K562 (cell line): ENCODE measurements around the gene HGD. TPM values are rescaled to one million over a fixed set of nuclear protein-coding genes. Genes with fewer than 3 reads are reported as not detected.

Source experiments
- polyA plus RNA-seq, 8 experiments: library from polyadenylated mRNA; depleted of rRNA in 4 of 8; stranded (reverse) in 5 of 8; unstranded in 3 of 8; fragments of >200 nt; fragmentation: Nextera tagmentation in 2 of 8; fragmentation: Illumina TruSeq in 1 of 8; extraction: Ambion mirVana in 2 of 8; extraction: Trizol in 1 of 8; gene quantifications; 2 replicates each; pipeline versions ENCODE4 v1.2.1 to v1.2.3, GENCODE V29; 2011 to 2014; ENCODE audit warnings: inconsistent platforms in 1 of 8, missing spikeins in 1 of 8
- small RNA-seq: library from RNA; depleted of rRNA; stranded (forward); fragments of <200 nt; gene quantifications from one replicate; pipeline ENCODE3, GENCODE V24; 2014
- total RNA-seq, 7 experiments: library from RNA; depleted of rRNA in 6 of 7; stranded (reverse); fragments of >200 nt in 6 of 7; fragmentation: Illumina TruSeq in 2 of 7; extraction: Trizol in 2 of 7; gene quantifications; 2 replicates each; pipeline versions ENCODE4 v1.2.1 to v1.2.3, GENCODE V29; 2011 to 2021; ENCODE audit warnings: low replicate concordance in 1 of 7

HGD gene
- total and polyA plus RNA-seq, 9 of the 15 experiments (the other 6 are each of a cell fraction or from before 2014, with no cell fraction given) = 0.08 to 0.25 (median 0.17) TPM; not detected in 4

Small RNA genes within 50 kb of the gene (small RNA-seq; reads per million reads assigned to genes)
- gene MTCO1P29 (not detected), gene MTCO2P29 (not detected)

Other genes with a start within 250 kb of the HGD start
- gene FSTL1, start 231.2 kb downstream of the HGD start, total RNA-seq (2014; rRNA removed) = 0.05 TPM in 1 of 2 replicates, not detected in the other
- not detected in 2 replicates for gene FSTL1, start 231.2 kb downstream of the HGD start, total RNA-seq (2014; rRNA removed; fragmentation: Illumina TruSeq; extraction: Trizol)
- 0.07 and 0.15 TPM in 2 replicates for gene FSTL1, start 231.2 kb downstream of the HGD start, total RNA-seq (2015; rRNA removed; fragmentation: Illumina TruSeq; extraction: Trizol)
- 0.58 and 0.83 TPM in 2 replicates for gene FSTL1, start 231.2 kb downstream of the HGD start, total RNA-seq (2021)
- gene FSTL1, start 231.2 kb downstream of the HGD start, polyA plus RNA-seq (2011; rRNA removed) = 0.05 and 0.08 TPM in 2 replicates
- 0.16 TPM in 1 of 2 replicates, not detected in the other for gene FSTL1, start 231.2 kb downstream of the HGD start, polyA plus RNA-seq (2014; fragmentation: Illumina TruSeq; extraction: Trizol)
- under 1 TPM in 1 of 2 experiments, not detected in 1; 0.01 TPM for gene FSTL1, start 231.2 kb downstream of the HGD start, polyA plus RNA-seq (2014; fragmentation: Nextera tagmentation; extraction: Ambion mirVana)
- gene FSTL1, start 231.2 kb downstream of the HGD start, polyA plus RNA-seq (2014; rRNA removed) = 0.09 TPM in 1 of 2 replicates, not detected in the other
- 140 and 146 TPM in 2 replicates for gene NDUFB4, start 85.9 kb downstream of the HGD start, total RNA-seq (2014; rRNA removed)
- gene NDUFB4, start 85.9 kb downstream of the HGD start, total RNA-seq (2014; rRNA removed; fragmentation: Illumina TruSeq; extraction: Trizol) = 132 and 195 TPM in 2 replicates
- 312 and 351 TPM in 2 replicates for gene NDUFB4, start 85.9 kb downstream of the HGD start, total RNA-seq (2015; rRNA removed; fragmentation: Illumina TruSeq; extraction: Trizol)
- gene NDUFB4, start 85.9 kb downstream of the HGD start, total RNA-seq (2021) = 125 and 129 TPM in 2 replicates
- 124 and 135 TPM in 2 replicates for gene NDUFB4, start 85.9 kb downstream of the HGD start, polyA plus RNA-seq (2011; rRNA removed)
- gene NDUFB4, start 85.9 kb downstream of the HGD start, polyA plus RNA-seq (2014; fragmentation: Illumina TruSeq; extraction: Trizol) = 210 and 237 TPM in 2 replicates
- gene NDUFB4, start 85.9 kb downstream of the HGD start, polyA plus RNA-seq (2014; fragmentation: Nextera tagmentation; extraction: Ambion mirVana) = 100 to 1,000 TPM; 560 to 670 TPM
- 227 and 285 TPM in 2 replicates for gene NDUFB4, start 85.9 kb downstream of the HGD start, polyA plus RNA-seq (2014; rRNA removed)
- gene RABL3, start 60.3 kb upstream of the HGD start, total RNA-seq (2014; rRNA removed) = 6.5 and 6.7 TPM in 2 replicates
- gene RABL3, start 60.3 kb upstream of the HGD start, total RNA-seq (2014; rRNA removed; fragmentation: Illumina TruSeq; extraction: Trizol) = 17.6 and 24.7 TPM in 2 replicates
- 11.4 and 12.3 TPM in 2 replicates for gene RABL3, start 60.3 kb upstream of the HGD start, total RNA-seq (2015; rRNA removed; fragmentation: Illumina TruSeq; extraction: Trizol)
- 11.6 and 12.8 TPM in 2 replicates for gene RABL3, start 60.3 kb upstream of the HGD start, total RNA-seq (2021)
- 6.6 and 9.2 TPM in 2 replicates for gene RABL3, start 60.3 kb upstream of the HGD start, polyA plus RNA-seq (2011; rRNA removed)
- gene RABL3, start 60.3 kb upstream of the HGD start, polyA plus RNA-seq (2014; fragmentation: Illumina TruSeq; extraction: Trizol) = 20.0 and 21.9 TPM in 2 replicates
- 10 to 100 TPM; 21.5 to 30.7 TPM for gene RABL3, start 60.3 kb upstream of the HGD start, polyA plus RNA-seq (2014; fragmentation: Nextera tagmentation; extraction: Ambion mirVana)
- gene RABL3, start 60.3 kb upstream of the HGD start, polyA plus RNA-seq (2014; rRNA removed) = 8.2 and 8.4 TPM in 2 replicates
- gene GTF2E1, start 60.5 kb upstream of the HGD start, total RNA-seq (2014; rRNA removed) = 13.9 and 15.0 TPM in 2 replicates
- 17.4 and 22.1 TPM in 2 replicates for gene GTF2E1, start 60.5 kb upstream of the HGD start, total RNA-seq (2014; rRNA removed; fragmentation: Illumina TruSeq; extraction: Trizol)
- 13.4 and 14.4 TPM in 2 replicates for gene GTF2E1, start 60.5 kb upstream of the HGD start, total RNA-seq (2015; rRNA removed; fragmentation: Illumina TruSeq; extraction: Trizol)
- 20.1 and 22.4 TPM in 2 replicates for gene GTF2E1, start 60.5 kb upstream of the HGD start, total RNA-seq (2021)
- gene GTF2E1, start 60.5 kb upstream of the HGD start, polyA plus RNA-seq (2011; rRNA removed) = 14.3 and 23.5 TPM in 2 replicates
- gene GTF2E1, start 60.5 kb upstream of the HGD start, polyA plus RNA-seq (2014; fragmentation: Illumina TruSeq; extraction: Trizol) = 15.0 and 22.5 TPM in 2 replicates
- 10 to 100 TPM; 12.9 to 15.4 TPM for gene GTF2E1, start 60.5 kb upstream of the HGD start, polyA plus RNA-seq (2014; fragmentation: Nextera tagmentation; extraction: Ambion mirVana)
- 13.3 and 14.7 TPM in 2 replicates for gene GTF2E1, start 60.5 kb upstream of the HGD start, polyA plus RNA-seq (2014; rRNA removed)
- not detected in 2 replicates for gene STXBP5L, start 226.0 kb upstream of the HGD start, total RNA-seq (2014; rRNA removed)
- gene STXBP5L, start 226.0 kb upstream of the HGD start, total RNA-seq (2014; rRNA removed; fragmentation: Illumina TruSeq; extraction: Trizol) = not detected in 2 replicates
- not detected in 2 replicates for gene STXBP5L, start 226.0 kb upstream of the HGD start, total RNA-seq (2015; rRNA removed; fragmentation: Illumina TruSeq; extraction: Trizol)
- gene STXBP5L, start 226.0 kb upstream of the HGD start, total RNA-seq (2021) = not detected in 2 replicates
- gene STXBP5L, start 226.0 kb upstream of the HGD start, polyA plus RNA-seq (2011; rRNA removed) = 0.01 and 0.04 TPM in 2 replicates
- gene STXBP5L, start 226.0 kb upstream of the HGD start, polyA plus RNA-seq (2014; fragmentation: Illumina TruSeq; extraction: Trizol) = not detected in 2 replicates
- gene STXBP5L, start 226.0 kb upstream of the HGD start, polyA plus RNA-seq (2014; fragmentation: Nextera tagmentation; extraction: Ambion mirVana) = under 1 TPM; 0.03 TPM
- gene STXBP5L, start 226.0 kb upstream of the HGD start, polyA plus RNA-seq (2014; rRNA removed) = not detected in 2 replicates